ENCODE results near the gene ENOX1.
"Not testable (repeated sequence)": the region's sequence is repeated elsewhere in the genome, so short reads cannot be mapped to it uniquely, and the experiment has no call there.

Gene ENOX1

GRCh38 chr13:43415903-43416391 lies 370.8 kb downstream of the ENOX1 start:
- DNase-seq = not testable (repeated sequence)

- DNase-seq = no peak
Observed at GRCh38 chr13:43414111-43414510, 372.7 kb downstream of the ENOX1 start.

GRCh38 chr13:43411741-43412140 lies 375.0 kb downstream of the ENOX1 start:
- no peak for DNase-seq

GRCh38 chr13:43411211-43411610 lies 375.6 kb downstream of the ENOX1 start:
- DNase-seq = no peak

- no peak for DNase-seq
Observed at GRCh38 chr13:43408274-43408673, 378.5 kb downstream of the ENOX1 start.

GRCh38 chr13:43407023-43407581 lies 379.7 kb downstream of the ENOX1 start:
- no peak for DNase-seq

- no peak for DNase-seq
Observed at GRCh38 chr13:43405457-43405856, 381.3 kb downstream of the ENOX1 start.

GRCh38 chr13:43402380-43402779 lies 384.4 kb downstream of the ENOX1 start:
- DNase-seq = no peak

GRCh38 chr13:43401361-43401760 lies 385.4 kb downstream of the ENOX1 start:
- no peak for DNase-seq

GRCh38 chr13:43397111-43397510 lies 389.7 kb downstream of the ENOX1 start:
- DNase-seq = no peak

- no peak for DNase-seq
Observed at GRCh38 chr13:43391036-43391435, 395.7 kb downstream of the ENOX1 start.

GRCh38 chr13:43390619-43391018 lies 396.2 kb downstream of the ENOX1 start:
- no peak for DNase-seq

GRCh38 chr13:43389983-43390382 lies 396.8 kb downstream of the ENOX1 start:
- no peak for DNase-seq

- DNase-seq = no peak
Observed at GRCh38 chr13:43389573-43389972, 397.2 kb downstream of the ENOX1 start.

GRCh38 chr13:43388282-43389034 lies 398.3 kb downstream of the ENOX1 start:
- no peak for DNase-seq

- no peak for DNase-seq
Observed at GRCh38 chr13:43387880-43388279, 398.9 kb downstream of the ENOX1 start.

- no peak for DNase-seq
Observed at GRCh38 chr13:43383498-43384165, 403.1 kb downstream of the ENOX1 start.

GRCh38 chr13:43379738-43380137 lies 407.0 kb downstream of the ENOX1 start:
- no peak for DNase-seq

GRCh38 chr13:43377973-43378372 lies 408.8 kb downstream of the ENOX1 start:
- no peak for DNase-seq

GRCh38 chr13:43377149-43377548 lies 409.6 kb downstream of the ENOX1 start:
- no peak for DNase-seq

GRCh38 chr13:43376596-43376995 lies 410.2 kb downstream of the ENOX1 start:
- no peak for DNase-seq

GRCh38 chr13:43375797-43376465 lies 410.8 kb downstream of the ENOX1 start:
- no peak for DNase-seq

- no peak for DNase-seq
Observed at GRCh38 chr13:43374621-43375020, 412.2 kb downstream of the ENOX1 start.

- DNase-seq = no peak
Observed at GRCh38 chr13:43373400-43373799, 413.4 kb downstream of the ENOX1 start.
